GM10266 (cell line): ENCODE results near the gene SH3RF1.

Experiments used
- DNase-seq: peaks from one replicate; pipeline ENCODE4 v3.0.0; 2012; ENCODE audit errors: extremely low spot score
- CTCF ChIP-seq: IDR thresholded peaks from 2 replicates; pipeline ENCODE4 v1.5.1; 2012; ENCODE audit warnings: mild to moderate bottlenecking, low read depth; ENCODE audit not compliant: control insufficient read depth, insufficient read depth; ENCODE audit errors: missing control alignments

Gene SH3RF1

GRCh38 chr4:169050284-169050683 is 220.5 kb downstream of the SH3RF1 start:
- no peak for TF ChIP-seq CTCF
- no peak for DNase-seq

GRCh38 chr4:169048868-169049414 is 221.8 kb downstream of the SH3RF1 start:
- no peak for TF ChIP-seq CTCF
- no peak for DNase-seq

- DNase-seq, result no peak
- no peak for TF ChIP-seq CTCF
Measured at GRCh38 chr4:169047956-169048355, 222.8 kb downstream of the SH3RF1 start.

GRCh38 chr4:169045862-169046584 is 224.7 kb downstream of the SH3RF1 start:
- no peak for TF ChIP-seq CTCF
- no peak for DNase-seq

GRCh38 chr4:169044714-169045447 is 225.9 kb downstream of the SH3RF1 start:
- DNase-seq, result no peak
- TF ChIP-seq CTCF, result no peak
